GM20431 (cell line): ENCODE data around the gene PLA2G4B.
"Not testable (repeated sequence)": the region's sequence is repeated elsewhere in the genome, so short reads cannot be mapped to it uniquely, and the experiment has no call there.

Experiments
- in situ Hi-C: fragments of 300-500 bp; cut with MseI, MboI; formaldehyde crosslinking; loops from one replicate; pipeline ENCODE4 v1.15.0; 2020; ENCODE audit warnings: low sequenced_read_pairs; ENCODE audit not compliant: unreplicated experiment

PLA2G4B gene

DNA sequence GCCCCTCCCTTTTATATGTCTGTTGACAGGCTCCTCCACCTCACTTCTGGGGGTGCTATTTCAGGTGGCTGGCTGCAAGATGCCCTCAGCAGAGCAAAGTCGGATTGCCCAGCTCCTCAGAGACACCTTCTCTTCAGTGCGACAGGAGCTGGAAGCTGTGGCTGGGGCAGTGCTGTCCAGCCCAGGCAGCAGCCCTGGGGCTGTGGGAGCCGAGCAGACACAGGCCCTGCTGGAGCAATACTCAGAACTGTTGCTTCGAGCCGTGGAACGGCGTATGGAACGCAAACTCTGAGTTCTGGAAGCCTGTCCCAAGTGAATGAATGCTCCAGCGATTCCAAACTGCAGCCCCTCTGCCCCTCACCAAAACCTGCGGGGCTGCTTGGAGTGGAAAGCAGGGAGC lies 13.5 kb upstream of the PLA2G4B start:
- in situ Hi-C loops: no loop called here

DNA sequence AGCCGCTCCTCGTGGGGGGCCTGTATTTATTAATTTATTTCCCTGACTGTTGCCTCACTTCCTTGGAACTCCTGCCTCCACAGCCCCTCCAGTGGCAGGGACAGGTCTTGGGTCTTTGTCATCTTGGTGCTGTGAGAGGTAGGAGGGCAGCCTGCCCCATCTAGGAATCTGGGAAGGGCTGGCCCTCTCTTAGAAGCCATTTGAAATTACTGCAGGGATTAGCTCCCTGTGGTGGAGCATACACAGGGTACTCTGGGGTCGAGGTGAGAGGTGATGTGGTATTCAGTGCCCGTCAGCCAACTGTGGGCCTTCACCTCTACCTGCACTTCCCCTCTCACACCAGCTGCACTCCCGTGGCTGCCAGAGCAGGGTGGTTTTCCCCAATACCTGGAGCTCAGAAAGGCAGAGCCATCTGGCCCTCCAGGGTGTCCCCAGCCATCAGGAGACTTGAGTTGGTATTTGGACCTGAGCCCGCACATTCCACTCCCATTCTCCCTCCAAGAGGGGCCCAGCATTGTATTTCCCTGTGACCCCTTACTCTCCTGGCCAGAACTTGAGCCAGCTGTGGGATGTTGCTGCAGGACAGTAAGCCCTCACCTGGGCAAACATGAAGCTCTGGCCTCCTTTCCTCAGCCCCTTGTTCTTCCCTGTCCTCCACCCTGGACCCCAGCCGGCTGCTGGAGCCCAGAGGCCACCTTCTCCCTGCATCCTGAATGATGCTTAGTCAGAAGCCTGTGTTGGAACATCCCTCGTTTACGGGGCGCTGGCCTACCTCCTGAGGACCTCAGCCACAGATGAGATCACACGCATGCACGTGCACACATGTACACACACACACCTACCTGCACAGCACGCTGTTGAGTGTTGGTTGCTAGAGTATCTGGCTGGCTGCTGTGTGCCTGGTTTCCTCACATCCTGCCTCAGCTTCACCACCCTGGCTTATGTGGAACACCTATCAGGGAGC lies 12.8 kb upstream of the PLA2G4B start:
- in situ Hi-C loops: no loop called here

DNA sequence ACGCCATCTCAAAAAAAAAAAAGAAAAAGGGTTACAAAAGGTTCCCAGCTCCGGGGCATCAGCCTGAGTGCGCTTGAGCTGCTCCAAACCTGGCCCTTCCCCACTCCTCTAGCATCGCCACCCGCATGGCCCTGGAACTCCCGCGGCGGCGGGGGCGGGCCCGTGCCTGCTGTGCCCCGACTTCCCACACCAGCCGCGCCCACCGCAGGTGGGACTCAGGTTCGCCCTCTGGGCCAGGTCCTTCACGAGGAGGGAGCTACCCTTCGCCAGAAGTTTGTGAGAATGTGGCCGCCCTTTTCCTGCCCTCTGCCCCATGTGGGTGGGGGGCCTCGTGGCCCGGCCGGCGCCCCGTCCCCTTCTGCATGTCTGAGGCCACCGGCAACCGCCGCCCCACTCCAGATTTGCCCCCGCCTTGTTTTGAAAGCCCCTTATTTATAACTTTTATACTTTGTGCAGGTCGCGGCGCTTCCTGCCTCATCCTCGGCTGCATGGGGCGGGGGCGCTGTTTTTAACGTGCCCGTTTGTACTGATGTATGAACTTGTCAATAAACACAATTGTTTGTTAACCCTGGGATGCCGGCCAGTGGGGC lies 11.3 kb upstream of the PLA2G4B start:
- in situ Hi-C loops: no loop called here

DNA sequence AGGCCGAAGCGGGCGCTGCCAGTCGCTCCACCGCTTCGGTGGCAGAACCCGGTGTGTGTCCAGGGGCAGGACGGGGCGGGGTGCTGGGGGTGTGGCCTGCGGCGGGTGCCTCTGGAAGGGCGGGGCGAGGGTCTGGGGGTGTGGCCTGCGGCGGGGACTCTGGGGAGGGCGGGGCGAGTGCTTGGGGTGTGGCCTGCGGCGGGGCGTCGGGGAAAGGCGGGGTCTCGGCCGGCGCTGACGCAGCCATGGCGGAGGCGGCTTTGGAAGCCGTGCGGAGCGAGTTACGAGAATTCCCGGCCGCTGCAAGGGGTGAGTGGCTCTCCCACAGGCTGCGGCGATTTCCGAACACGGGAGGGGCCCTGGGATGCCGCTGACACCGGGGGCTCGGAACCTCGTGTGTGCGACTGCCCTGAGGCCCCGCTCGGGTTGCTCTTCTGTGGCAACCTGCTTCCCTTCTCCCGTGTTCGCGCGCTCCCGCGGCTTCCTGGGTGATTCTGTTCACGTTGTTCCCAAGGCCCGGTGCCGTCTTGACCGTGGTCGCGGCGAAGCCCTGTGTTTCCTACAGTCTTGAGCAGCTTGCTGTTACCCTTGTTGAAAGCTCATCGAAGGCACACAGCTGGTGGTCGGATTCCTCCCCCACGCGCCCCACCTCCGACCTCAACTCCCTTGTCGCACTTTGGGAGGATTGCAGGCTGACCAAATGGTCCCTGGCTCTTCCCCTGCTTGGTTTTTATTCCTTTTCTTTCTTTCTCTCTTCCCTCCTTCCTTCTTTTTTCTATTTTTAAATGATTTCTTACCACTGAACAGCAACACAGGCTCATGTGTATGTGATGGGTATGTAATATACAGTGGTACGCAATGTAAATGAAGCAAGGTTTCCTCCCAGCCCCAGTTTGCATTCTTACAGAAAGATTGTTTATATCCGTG lies 10.5 kb upstream of the PLA2G4B start, which contains the start of gene JMJD7:
Gene JMJD7, plus strand, starts transcription at position 213 of the 927 bp plus-strand sequence. Its CDS starts 33 bp downstream, at position 246.
- in situ Hi-C loops: no loop called here

DNA sequence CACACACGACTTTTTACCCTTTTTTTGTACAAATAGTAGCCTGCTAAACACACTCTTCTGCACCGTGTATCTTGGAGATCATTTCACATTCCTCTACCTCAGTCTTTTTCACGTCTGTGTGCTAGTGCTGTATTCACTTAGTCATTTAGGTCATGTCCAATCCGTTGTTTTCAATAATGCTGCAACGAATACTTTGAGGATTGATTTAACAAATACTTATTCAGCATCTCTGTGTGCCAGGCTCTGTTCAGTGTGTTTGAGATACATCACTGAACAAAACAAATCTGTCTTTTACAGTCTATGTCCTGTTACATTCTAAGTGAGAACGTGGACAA lies 9.9 kb upstream of the PLA2G4B start:
- in situ Hi-C loops: no loop called here

DNA sequence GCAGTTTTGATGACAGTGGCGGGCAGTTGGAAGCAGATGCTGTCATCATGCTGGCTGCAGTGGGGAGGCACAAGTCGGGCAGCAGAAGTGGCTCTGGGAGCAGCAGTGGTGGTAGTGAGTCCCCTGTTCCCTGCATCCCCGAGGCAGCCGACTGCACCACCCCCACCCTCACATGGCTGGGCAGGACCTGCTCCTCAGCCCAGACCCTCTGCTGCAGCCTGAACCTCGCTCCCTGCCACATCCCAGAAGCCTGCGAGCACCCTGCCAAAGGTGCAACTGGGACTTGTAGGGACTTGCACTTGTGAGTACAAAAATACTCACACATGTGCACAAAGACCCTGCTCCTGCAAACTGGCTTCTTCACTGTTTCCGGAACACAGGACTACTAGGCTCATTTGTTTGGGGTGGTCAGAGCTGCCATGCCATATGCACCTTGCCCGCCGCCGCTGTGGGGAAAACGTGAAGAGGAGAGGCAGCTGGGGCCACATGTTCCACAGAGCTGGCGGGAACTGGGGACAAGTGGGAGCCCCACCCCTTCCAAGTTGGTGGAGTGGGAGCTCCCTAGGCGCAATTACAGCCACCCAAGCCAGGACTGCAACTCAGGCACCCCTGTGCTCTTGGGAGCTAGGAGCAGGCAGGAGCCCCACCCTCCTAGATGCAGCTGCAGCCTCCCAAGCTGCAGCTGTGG lies 8.5 kb upstream of the PLA2G4B start:
- in situ Hi-C loops: no loop called here

DNA sequence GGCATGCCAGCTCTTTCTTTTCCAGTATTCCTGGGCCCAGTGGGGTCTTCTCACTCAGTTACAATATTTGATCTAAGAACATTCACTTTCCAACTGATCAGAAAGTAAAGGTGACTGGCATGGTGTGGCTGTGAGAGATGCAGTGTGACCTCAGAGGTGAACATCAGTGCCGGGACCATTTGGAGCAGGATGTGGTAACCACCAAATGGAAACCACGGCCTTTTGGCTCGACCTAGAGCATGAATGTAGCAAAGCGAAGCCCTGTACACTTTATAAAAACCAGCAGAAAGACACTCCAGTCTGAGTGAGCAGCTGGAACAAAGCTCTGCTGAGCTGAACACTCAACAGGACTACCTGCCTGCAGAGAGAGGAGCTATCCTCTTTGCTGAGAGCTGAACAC lies 7.4 kb upstream of the PLA2G4B start:
- in situ Hi-C loops: not testable (repeated sequence)

DNA sequence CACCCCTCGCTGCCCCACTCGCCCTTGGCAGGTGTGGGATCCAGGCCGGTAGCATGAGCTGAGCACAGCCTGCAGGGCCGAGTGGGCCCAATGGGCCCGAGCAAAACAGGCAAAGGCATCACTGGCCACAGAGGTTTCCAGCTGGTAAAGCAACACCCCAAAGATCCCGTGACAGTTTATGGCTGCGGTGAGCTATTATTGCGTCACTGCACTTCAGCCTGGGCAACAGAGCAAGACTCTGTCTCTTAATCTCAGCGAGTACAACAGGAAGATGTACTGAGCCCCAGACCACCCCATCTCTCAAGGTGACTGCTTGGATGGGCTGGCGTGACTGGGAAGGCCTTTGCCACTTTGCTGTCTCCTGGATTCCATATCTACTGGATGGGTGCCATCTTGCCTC lies 6.4 kb upstream of the PLA2G4B start:
- in situ Hi-C loops: no loop called here

DNA sequence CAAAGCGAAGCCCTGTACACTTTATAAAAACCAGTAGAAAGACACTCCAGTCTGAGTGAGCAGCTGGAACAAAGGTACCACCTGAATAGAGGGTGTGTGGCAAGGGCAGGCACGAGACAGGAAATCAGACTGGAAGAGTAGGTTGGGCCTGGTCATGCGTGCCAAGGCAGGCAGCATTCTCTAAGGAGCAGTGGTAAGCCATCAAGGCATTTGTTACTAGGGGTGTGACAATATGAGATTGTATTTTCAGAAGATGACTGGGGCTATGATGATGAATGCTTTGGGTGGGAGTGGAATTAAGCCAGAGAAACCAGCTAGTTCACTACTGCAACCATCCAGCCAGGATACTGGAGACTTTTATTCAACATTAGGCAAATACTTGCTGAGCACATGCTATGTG lies 5.8 kb upstream of the PLA2G4B start:
- in situ Hi-C loops: no loop called here

DNA sequence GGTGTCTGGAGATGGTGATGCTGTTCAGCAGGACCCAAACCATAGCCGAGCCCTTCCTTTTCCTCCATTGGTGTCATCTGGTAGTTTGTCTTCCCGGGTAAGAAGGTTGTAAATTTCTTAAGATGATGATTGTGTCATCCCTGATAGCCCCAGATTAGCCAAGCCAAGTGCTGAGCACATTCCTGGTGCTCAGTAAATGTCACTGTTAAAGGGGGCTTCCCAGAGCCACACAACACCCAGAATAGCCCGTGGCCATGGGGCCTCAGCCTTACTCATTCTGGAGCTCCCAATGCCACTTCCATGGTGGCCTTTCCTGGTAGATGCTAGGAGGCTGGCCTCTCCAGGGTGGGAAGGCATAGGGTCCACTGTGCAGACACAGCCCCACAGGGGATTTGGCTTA lies 4.6 kb upstream of the PLA2G4B start:
- in situ Hi-C loops: no loop called here

DNA sequence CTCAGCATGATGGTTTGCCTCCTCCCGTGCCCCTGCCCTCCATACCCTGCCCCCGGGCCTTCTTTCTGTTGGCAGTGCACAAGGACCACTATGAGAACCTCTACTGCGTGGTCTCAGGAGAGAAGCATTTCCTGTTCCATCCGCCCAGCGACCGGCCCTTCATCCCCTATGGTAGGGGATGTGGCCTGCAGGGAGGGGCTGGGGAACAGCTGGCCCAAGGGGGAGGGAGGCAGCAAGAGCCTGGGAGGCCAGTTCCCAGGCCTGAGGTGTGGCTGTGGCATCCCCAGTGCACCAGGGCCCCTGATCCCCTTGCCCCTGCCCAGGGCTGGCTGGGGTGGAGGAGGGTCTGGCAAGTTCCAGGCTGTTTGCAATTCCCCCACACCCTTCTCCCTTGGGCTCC lies 2.6 kb upstream of the PLA2G4B start:
- in situ Hi-C loops: no loop called here

DNA sequence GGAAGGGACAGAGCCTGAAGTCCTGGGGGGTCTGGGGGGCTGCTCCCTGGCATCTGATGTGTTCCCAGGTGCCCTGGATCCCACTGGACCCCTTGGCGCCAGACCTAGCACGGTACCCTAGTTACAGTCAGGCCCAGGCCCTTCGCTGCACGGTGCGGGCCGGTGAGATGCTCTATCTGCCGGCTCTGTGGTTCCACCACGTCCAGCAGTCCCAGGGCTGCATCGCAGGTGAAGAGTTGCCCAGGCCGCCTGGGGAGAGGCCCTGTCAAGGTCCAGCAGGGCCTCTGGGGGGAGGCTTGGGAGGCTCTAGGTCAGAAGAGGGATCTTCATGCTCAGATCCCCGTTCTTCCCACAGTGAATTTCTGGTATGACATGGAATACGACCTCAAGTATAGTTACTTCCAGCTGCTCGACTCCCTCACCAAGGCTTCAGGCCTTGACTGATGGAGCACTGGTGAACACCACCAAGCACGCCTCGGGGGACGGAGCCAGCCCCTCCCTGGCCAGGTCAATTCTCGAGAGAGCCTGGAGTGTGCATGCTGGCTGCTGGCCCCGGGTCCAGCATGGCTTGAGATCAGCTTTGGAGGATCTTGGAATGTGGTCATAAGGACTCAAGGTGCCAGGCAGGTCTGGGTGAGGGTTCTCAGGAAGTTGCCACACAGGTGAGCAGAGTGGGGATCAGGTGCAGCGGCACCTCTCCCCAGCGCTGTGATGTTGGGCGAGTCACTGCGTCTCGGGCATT lies 1.8 kb upstream of the PLA2G4B start:
- in situ Hi-C loops: no loop called here

DNA sequence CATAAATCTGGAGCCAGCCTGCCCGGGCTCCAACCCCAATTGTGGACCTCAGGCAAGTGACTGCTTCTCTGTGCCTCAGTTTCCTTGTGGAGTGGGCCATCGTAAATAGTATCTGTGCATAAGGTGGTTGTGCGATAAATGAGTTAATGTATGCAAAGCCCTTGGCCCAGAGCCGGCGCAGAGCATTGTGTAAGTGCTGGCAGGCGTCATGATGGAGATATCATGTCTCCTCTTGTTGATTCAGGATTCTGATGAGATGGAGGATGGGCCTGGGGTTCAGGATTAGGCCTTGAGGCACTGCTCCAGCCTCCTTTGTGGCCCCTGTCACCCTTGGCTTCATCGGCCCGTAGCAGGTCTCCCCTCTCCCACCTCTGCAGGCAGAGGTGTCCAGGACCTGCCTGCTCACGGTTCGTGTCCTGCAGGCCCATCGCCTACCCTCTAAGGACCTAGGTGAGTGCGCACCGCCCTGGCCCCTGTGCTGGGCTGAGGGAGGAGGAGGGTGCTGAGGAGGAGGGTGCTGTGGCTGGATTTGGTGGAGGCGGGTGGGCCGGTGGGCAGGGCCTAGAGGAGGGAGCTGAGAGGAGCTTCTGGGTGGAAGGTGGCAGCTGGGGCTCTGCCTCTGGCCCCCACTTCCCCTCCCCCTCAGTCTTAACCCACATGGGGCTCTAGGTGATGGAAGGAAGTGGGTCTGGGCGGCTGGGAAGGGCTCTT lies 1.3 kb downstream of the PLA2G4B start:
- in situ Hi-C loops: no loop called here

DNA sequence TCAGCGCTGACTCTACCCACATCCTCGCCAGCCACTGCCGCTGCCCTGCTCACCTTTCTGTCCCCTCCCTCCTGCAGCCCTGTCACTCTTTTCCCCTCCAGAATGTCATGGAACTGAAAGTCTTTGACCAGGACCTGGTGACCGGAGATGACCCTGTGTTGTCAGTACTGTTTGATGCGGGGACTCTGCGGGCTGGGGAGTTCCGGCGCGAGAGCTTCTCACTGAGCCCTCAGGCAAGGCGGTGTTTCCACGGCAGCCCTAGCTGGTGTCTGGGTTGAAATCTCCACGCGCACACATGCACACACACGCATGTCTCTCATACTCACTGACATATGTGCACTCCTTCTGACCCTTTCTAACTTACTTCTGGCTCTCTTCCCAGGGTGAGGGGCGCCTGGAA lies 2.0 kb downstream of the PLA2G4B start:
- in situ Hi-C loops: no loop called here

DNA sequence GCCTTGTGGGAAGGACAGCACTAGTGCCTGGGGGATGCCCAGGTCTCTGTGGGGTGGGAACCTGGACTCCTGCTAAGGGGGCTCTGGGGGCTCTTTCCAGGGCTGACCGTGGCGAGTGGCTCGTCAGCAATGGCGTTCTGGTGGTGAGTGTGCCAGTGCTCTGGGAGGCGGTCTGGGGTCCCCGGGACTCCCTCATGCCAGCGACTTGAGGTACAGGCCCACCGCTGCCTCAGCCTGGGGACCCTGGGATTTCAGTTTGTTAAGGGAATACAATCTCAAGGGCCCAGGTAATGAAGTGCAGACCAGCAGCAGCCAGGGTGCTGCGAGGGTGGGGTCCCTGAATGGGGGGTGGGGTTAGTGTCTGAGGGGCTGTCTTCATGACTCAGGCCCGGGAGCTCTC lies 2.5 kb downstream of the PLA2G4B start:
- in situ Hi-C loops: no loop called here

DNA sequence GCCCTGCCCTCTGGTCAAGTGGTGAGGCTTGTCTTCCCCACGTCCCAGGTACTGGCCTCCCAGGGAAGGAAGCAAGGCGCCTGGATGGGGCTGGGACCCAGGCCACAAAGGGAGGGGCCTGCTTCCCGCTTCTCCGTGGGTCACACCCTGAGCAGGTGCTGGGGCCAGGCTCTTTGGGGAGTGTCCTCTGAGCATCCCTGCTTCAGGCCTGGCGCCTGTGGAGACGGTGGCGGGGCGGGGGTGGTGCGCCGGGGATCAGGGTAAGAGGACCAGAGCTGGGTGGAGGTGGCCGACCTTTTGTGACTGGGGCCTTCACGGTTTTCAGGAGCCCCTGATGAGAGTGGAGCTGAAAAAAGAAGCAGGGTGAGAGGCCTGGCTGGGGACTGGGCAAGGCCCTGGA lies 3.6 kb downstream of the PLA2G4B start:
- in situ Hi-C loops: no loop called here

DNA sequence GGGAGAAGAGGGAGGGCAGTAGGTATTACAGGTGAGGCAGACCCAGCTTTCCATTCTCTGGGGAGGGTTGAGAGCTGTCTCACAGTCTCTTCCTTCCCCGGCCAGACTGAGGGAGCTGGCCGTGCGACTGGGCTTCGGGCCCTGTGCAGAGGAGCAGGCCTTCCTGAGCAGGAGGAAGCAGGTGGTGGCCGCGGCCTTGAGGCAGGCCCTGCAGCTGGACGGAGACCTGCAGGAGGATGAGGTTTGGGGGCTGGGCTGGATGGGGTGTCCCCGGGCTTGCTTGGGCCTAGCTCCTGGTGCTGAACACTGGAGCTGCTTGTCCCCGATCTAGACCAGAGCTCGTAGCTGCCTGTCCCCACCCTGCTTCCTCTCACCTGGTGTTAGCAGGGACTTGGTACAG lies 4.9 kb downstream of the PLA2G4B start:
- in situ Hi-C loops: no loop called here

DNA sequence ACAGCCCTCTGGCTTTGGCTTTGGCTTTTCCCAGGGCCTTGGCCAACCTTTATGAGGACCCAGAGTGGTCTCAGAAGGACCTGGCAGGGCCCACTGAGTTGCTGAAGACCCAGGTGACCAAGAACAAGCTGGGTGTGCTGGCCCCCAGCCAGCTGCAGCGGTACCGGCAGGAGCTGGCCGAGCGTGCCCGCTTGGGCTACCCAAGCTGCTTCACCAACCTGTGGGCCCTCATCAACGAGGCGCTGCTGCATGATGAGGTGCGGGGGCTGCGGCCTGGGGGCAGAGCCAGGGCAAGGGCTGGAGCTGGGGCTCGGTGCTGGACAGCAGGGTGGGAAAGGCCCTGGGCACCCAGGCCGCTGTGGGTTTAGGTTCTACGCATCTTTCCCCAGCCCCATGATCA lies 6.2 kb downstream of the PLA2G4B start:
- in situ Hi-C loops: no loop called here

DNA sequence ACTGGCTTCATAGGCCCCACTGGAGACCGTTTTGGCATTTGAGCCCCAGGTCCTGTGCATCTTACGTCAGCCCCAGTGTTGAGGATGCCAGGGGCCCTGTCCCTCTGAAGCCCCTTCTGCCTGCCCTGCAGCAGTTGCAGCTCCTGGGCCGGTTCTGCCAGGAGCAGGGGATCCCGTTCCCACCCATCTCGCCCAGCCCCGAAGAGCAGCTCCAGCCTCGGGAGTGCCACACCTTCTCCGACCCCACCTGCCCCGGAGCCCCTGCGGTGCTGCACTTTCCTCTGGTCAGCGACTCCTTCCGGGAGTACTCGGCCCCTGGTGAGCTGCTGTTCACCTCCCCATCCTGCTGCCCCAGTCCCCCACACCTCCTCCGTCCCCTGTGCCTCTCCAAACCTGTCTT lies 8.6 kb downstream of the PLA2G4B start:
- in situ Hi-C loops: no loop called here
